PFSK-1 (cell line): ENCODE data around the gene RPL29.

Experiments used
- FOXP2 ChIP-seq: optimal IDR thresholded peaks from 2 replicates; pipeline ENCODE3; 2011; ENCODE audit warnings: borderline replicate concordance, control low read depth, inconsistent platforms; ENCODE audit not compliant: insufficient read depth; ENCODE audit errors: extremely low read length, extremely low read depth
- POLR2AphosphoS5 ChIP-seq: IDR thresholded peaks from 2 replicates; pipeline ENCODE4 v1.6.1; 2012; ENCODE audit warnings: low read depth, mild to moderate bottlenecking, control low read depth, low read length, moderate library complexity
- SIN3A ChIP-seq: IDR thresholded peaks from 2 replicates; pipeline ENCODE4 v1.6.1; 2012; ENCODE audit warnings: mild to moderate bottlenecking, low read length, moderate library complexity, borderline replicate concordance; ENCODE audit not compliant: insufficient read depth
- TAF1 ChIP-seq: IDR thresholded peaks from 2 replicates; pipeline ENCODE4 v1.6.1; 2012; ENCODE audit warnings: low read length, control low read depth, borderline replicate concordance; ENCODE audit not compliant: insufficient read depth
- TF ChIP-seq, protein P1 (sequence below), 2 experiments: IDR thresholded peaks; 2 replicates each; pipeline versions ENCODE4 v1.6.1 to v1.8.0; 2011 to 2012; ENCODE audit warnings: low read depth in 2 of 2, low read length in 2 of 2, control low read depth in 1 of 2, inconsistent platforms in 1 of 2, mild to moderate bottlenecking in 1 of 2, moderate library complexity in 1 of 2; ENCODE audit not compliant: insufficient read depth in 1 of 2

Gene RPL29

DNA sequence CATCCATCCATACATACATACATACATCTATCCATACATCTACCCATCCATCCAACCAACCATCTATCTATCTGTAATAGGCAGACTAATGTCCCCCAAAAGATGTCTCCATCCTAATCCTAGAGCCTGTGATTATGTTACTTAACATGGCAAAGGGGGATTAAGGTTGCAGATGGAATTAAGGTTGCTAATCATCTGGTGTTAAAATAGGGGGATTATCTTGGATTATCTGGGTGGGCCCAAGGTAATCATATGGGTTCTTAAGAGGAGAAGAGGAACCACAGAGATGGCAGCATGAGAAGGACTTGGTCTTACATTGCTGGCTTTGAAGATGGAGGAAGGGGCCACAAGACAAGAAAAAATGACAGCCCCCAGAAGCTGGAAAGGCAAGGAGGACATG lies 14.7 kb upstream of the RPL29 start:
- TF ChIP-seq SIN3A (no peak), POLR2AphosphoS5 (no peak), TAF1 (no peak), FOXP2 (no peak)
- TF ChIP-seq, protein P1, sequence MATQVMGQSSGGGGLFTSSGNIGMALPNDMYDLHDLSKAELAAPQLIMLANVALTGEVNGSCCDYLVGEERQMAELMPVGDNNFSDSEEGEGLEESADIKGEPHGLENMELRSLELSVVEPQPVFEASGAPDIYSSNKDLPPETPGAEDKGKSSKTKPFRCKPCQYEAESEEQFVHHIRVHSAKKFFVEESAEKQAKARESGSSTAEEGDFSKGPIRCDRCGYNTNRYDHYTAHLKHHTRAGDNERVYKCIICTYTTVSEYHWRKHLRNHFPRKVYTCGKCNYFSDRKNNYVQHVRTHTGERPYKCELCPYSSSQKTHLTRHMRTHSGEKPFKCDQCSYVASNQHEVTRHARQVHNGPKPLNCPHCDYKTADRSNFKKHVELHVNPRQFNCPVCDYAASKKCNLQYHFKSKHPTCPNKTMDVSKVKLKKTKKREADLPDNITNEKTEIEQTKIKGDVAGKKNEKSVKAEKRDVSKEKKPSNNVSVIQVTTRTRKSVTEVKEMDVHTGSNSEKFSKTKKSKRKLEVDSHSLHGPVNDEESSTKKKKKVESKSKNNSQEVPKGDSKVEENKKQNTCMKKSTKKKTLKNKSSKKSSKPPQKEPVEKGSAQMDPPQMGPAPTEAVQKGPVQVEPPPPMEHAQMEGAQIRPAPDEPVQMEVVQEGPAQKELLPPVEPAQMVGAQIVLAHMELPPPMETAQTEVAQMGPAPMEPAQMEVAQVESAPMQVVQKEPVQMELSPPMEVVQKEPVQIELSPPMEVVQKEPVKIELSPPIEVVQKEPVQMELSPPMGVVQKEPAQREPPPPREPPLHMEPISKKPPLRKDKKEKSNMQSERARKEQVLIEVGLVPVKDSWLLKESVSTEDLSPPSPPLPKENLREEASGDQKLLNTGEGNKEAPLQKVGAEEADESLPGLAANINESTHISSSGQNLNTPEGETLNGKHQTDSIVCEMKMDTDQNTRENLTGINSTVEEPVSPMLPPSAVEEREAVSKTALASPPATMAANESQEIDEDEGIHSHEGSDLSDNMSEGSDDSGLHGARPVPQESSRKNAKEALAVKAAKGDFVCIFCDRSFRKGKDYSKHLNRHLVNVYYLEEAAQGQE (IDR thresholded peaks at IDR 0.05; ENCODE audit: insufficient read depth in 1 of 2, low read depth in 2 of 2, low read length in 2 of 2): no peak

DNA sequence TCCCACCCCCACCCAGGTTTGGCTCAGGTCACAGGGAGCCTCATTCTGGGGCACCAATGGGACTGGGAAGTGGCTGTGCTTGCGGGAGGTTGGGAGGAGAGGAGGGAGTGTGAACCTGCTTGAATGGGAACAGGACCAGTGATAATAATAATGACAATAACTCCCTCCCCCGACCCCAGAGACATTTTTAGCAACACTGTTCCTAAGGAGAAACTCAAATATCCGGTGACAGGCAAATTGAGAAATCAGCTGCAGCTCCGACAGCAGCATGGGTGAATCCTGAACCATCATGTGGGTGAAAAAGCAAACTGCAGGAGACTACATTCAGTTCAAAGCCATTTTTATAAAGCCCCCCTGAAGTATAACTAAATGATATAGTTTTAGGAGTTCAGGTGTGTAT lies 11.6 kb upstream of the RPL29 start:
- no peak for TF ChIP-seq FOXP2
- no peak for TF ChIP-seq POLR2AphosphoS5
- TF ChIP-seq SIN3A: no peak
- TF ChIP-seq TAF1: no peak
- TF ChIP-seq, protein P1 (IDR thresholded peaks at IDR 0.05; ENCODE audit: insufficient read depth in 1 of 2, low read depth in 2 of 2, low read length in 2 of 2): no peak

DNA sequence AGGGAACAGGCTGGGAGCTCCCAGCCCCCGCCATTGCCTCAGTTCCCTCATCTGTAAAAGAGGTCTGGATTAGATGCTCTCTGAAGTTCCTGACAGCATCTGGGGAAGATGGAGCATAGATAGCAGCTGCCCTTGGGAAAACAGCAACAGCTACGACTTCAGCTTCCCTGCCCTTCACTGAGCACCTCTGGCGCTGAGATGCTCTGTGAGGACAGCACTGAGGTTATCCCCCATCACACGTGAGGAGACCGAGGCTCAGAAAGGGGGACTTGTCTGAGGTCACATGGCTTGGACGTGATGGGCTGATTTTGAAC lies 11.1 kb upstream of the RPL29 start:
- no peak for TF ChIP-seq TAF1
- TF ChIP-seq FOXP2: no peak
- no peak for TF ChIP-seq POLR2AphosphoS5
- TF ChIP-seq SIN3A: no peak
- TF ChIP-seq, protein P1 (IDR thresholded peaks at IDR 0.05; ENCODE audit: insufficient read depth in 1 of 2, low read depth in 2 of 2, low read length in 2 of 2): no peak

DNA sequence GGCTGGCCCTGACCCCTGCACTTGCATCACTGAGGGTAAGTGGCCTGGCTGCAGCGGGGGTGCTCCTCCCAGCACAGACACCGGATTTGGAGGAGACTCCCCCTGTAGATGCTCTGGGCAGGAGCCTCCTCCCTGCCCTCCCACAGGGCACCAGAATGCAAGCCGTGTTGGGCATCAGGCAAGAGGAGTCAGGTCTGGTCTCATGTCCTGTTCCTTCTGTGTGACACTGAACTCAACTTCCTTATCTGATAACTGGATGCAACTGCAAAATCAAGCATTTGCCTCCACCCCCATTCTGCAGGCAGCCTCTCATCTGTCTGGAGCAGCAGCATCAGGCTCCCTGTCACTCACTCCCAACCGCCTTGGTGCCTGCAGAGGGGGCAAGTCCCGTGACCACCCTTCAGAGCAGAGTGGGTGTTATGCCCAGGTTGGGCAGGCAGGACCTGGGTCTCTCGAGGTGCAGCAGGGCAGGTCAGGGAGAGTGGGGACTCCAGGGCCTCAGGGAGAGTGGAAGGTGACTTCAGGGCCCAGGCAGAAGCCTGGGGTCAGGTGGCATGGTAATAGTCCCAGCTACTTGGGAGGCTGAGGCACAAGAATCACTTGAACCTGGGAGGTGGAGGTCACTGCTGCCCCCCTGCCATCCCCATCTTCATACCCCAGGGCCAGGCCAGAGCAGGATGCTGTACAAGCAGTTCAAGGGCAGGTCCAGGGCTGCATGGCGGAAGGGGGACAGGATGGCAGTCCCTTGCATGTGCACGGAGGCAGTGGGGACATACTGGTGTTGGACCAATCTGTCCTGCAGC lies 10.5 kb upstream of the RPL29 start:
- TF ChIP-seq, protein P1 (IDR thresholded peaks at IDR 0.05; ENCODE audit: insufficient read depth in 1 of 2, low read depth in 2 of 2, low read length in 2 of 2): no peak
- TF ChIP-seq FOXP2 (no peak), TAF1 (no peak), SIN3A (no peak), POLR2AphosphoS5 (no peak)

DNA sequence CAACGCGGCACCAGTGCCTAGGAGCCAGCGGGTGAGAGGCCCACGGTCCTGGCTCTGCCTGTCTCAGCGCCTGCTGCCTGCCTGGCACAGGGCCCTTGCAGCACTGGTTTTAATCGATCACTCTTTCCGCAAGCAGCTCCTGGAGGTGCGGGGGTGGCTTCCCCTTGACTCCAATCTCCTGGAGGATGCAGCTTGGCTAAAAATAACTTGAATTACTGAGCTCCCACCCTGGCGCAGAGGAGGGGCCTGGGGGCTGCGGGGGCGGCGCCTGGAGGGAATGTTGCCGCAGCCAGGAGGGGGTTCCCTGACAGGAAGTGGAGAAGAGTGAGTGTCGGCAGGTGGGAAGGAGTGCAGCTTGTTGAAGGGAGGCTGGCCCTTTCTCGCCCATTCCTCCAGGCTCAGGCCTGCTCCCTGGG lies 9.9 kb upstream of the RPL29 start:
- TF ChIP-seq TAF1 (no peak), POLR2AphosphoS5 (no peak), FOXP2 (no peak), SIN3A (no peak)
- TF ChIP-seq, protein P1 (IDR thresholded peaks at IDR 0.05; ENCODE audit: insufficient read depth in 1 of 2, low read depth in 2 of 2, low read length in 2 of 2): no peak
